ENCODE measurements around the gene APOBEC2.
"Not testable (repeated sequence)": the region's sequence is repeated elsewhere in the genome, so short reads cannot be mapped to it uniquely, and the experiment has no call there.

APOBEC2 gene
- 0 reads per million in 4 donors for total RNA-seq

DNA sequence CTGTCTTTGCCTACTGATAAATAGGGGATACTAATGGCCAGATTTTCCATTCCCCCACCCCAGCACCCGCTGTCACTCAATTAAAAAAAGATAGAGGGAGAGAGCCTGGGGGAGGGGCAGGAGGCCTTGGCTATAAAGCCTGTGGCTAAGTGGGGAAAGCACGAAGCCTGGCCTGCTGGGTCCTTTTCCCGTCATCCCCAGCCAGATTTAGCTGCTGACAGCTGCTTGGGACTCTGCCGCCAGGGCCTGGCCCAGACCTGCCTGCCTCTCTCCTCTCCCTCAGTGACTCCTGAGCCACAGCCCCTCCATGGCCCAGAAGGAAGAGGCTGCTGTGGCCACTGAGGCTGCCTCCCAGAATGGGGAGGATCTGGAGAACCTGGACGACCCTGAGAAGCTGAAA is at the start of gene APOBEC2:
TSS of gene APOBEC2 (plus strand) at position 162 of the 400 bp plus-strand sequence. CDS start at position 308, 146 bp downstream.
- DNase-seq: no peak

- peak in 4 of 5 donors; percentile 23 to 58 (median 44) for DNase-seq
Observed at GRCh38 chr6:41006217-41006616, 46.8 kb upstream of the APOBEC2 start.

DNA sequence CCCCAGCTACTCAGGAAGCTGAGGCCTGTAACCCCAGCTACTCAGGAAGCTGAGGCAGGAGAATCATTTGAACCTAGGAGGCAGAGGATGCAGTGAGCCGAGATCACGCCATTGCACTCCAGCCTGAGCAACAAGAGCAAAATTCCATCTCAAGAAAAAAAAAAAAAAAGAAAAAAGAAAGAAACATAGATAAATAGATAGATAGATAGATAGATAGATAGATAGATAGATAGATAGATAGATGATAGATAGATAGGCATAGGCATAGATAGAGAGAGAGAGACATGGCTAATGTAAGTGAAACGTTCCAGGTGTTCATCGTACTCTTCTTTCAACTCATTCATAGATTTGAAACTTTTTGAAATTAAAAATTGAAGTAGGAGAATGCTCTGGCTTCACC is 46.0 kb upstream of the APOBEC2 start:
- not testable (repeated sequence) for DNase-seq

- DNase-seq: no peak
Observed at GRCh38 chr6:41008011-41008410, 45.0 kb upstream of the APOBEC2 start.

DNA sequence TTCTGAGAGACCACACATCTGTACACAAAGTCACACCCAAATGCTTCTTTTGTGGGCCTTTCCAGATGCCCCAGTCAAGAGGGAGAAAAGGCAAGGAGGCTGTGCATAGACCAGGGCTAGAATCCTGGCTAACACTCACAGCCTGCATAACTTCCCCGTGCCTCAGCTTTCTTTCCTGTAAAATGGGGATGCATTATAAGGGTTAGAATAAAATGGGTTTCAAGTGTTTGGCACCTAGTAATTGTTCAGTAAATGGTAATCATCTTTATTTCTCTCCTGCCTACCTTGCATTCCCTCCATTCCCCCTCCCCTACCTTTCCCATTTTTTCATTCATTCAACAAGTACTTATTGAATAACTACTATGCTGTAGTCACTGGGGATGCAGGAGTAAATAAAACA is 43.3 kb upstream of the APOBEC2 start:
- no peak for DNase-seq

DNA sequence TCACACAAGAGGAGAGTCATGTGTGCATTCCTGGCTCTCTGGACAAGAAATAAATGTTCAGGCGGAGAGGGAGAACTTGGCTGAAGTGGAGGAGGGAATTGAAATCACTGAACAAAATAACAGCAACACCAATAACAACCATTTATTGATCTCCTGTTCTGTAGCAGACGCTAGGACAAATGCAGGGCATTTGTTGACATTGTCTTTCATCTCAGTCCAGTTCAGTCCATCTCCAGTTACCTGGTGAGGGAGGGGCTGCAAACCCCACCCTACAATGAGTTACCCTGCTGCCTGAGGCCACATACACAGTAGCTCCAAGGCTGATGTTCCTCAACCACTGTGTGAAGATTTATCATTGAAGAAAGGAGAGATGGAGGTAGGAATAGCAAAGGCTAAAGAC is 41.3 kb upstream of the APOBEC2 start:
- no peak for DNase-seq

GRCh38 chr6:41013466-41014153 is 39.4 kb upstream of the APOBEC2 start:
- DNase-seq: no peak

- no peak for DNase-seq
Observed at GRCh38 chr6:41014780-41015179, 38.2 kb upstream of the APOBEC2 start.

- DNase-seq: not testable (repeated sequence)
Observed at GRCh38 chr6:41015860-41016259, 37.1 kb upstream of the APOBEC2 start.

DNA sequence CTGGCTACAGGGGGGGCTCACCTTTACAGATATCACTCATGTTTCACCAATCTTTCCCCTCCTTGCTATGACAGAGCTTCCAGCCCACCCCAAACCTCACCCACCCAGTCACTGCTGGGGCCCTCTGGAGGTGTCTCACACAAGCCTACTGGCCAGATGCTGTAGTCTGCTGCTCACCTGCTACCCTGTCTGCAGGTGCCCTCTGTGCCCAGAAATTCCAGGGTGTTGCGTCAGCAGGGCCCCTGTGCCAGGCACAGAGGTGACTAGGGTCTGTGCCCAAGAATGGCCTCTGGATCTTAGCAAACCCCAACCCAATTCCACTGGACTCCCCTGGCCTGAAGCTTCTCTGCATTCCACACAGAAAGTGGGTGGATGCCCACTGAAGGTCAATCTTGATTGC is 35.3 kb upstream of the APOBEC2 start:
- no peak for DNase-seq

DNA sequence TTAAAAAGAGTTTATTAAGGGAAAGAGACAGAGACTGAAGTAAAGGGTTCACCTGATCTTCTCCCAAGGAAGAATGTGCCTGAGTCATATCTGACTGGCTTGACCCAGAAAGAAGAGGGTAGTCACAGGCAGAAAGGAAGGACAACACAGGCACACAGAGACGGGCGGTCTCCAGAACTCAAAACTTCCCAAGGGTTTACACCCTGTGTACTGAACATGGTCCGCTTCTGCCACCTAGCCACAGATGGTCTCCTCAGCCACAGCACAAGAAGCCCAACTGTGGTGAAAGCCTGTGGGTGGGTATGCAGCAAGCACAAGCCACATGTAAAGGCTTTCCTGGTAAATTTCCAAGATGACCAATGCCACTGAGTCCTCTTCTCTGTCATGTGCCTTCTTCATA is 31.2 kb upstream of the APOBEC2 start:
- no peak for DNase-seq

GRCh38 chr6:41022294-41022693 is 30.7 kb upstream of the APOBEC2 start:
- no peak for DNase-seq

GRCh38 chr6:41023114-41023513 is 29.9 kb upstream of the APOBEC2 start:
- DNase-seq: no peak

GRCh38 chr6:41025966-41026530 is 27.0 kb upstream of the APOBEC2 start:
- DNase-seq: no peak

GRCh38 chr6:41027241-41027640 is 25.8 kb upstream of the APOBEC2 start:
- no peak for DNase-seq

- DNase-seq: peak; percentile 48 to 80 (median 54)
Observed at GRCh38 chr6:41027799-41028560, 25.0 kb upstream of the APOBEC2 start.

DNA sequence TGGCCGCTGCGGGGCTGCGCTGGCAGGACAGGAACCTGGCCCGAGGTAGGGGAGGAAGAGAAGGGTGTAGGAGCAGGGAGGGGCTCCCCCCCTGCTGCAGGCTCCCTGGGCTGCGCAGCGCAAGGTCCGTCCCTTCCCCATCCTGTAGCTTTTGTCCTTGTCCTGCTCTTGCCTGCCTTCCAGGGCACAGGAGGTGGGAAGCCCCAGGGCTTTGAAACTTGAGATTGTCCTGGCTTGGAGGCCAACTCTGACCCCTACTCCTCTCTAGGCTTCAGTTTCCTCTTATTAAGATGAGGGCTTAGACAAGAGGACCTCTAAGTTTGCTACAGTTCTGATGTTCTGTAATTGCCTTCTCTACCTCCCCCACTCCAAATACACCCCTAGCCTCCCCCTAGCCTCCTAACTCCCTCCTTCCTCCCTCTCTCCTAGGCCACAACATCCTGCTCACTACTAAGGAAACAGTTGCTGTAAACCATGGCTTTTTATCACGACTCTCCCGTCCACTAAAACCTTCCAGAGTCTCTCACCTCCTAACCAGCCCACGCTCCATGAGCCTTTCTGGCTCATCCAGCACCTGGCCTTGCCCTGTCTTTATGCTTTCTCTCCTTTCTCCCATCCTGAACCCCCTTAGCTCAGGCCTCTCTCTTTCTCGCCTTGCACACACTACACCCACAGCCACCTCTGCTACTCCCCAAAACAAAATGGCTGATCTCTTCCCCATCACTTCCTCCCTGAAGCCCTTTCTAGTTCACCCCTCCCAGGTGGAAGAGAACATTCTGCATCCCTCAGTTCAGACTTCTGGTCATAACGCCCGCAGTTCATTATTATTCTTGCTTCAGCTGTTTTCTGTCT is 24.2 kb upstream of the APOBEC2 start:
- DNase-seq: peak in 1 of 5 donors; percentile 21

DNA sequence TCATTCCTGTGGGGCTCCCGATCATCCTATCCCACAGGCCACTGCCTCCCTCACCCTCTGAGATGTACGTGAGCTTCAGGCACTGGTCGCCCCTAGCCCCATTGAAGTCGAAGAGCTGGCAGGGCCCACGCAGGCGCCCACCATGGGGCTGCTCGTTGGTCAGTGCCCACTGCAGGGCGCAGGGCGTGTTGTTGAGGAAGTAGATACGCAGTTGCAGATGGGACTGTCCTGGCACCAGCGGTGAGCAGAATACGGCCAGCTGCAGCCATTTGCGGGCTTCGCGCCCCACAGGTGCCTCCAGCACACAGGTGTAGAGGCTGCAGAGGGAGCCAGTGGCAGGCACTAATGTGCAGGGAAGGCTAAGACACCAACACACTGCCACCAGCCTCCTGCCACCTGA is 20.2 kb upstream of the APOBEC2 start:
- no peak for DNase-seq

- DNase-seq: no peak
Observed at GRCh38 chr6:41033776-41034175, 19.2 kb upstream of the APOBEC2 start.

DNA sequence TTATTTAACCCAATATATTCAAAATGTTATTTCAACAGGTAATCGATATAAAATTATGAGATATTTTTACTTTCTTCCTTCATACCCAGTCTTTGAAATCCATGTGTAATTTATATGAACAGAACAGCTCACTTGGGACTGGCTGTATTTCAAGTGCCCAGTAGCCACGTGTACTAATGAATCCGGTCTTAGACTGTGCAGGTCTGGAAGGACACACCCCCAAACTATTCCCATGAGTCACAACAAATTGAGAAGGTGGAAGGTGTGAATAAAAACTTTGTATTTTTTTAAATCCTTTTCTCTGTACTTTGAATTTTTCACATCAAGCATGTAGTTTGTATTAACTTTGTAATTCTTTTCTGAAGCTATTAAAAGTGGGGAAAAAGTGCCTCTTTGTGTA is 16.8 kb upstream of the APOBEC2 start:
- DNase-seq: no peak

DNA sequence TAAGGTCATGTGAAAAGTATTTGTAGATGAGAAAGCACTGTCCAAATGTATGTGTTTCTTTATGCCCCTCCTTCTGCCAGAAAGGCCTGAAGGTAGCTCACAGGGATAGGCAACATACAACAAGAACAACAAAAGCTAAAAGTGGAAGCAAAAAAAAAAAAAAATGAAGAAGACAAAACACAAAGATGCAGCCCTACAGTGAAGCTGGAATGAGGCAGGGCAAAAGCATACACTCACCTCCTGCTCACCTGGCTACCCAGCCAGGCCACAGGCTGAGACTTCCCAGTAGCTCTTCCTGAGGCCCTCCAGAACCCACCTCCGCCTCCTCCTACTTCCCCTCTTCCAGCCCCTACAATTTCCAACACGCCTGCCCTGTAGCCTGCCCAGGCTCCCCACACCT is 16.4 kb upstream of the APOBEC2 start:
- no peak for DNase-seq

- no peak for DNase-seq
Observed at GRCh38 chr6:41037107-41037900, 15.7 kb upstream of the APOBEC2 start.

Measured in T-helper 1 cell (primary cell).